Dermis lymphatic vessel endothelial cell (primary cell): Measurements from ENCODE around the gene EIPR1. TPM values are rescaled to one million over a fixed set of nuclear protein-coding genes. Genes with fewer than 3 reads are reported as not detected.

Source experiments
- total RNA-seq: library from RNA; depleted of rRNA; stranded (reverse); fragments of >200 nt; gene quantifications from 2 replicates; pipeline ENCODE4 v1.2.1, GENCODE V29; 2014

EIPR1 gene
- 22.5 and 25.0 TPM in 2 replicates for total RNA-seq

DNA sequence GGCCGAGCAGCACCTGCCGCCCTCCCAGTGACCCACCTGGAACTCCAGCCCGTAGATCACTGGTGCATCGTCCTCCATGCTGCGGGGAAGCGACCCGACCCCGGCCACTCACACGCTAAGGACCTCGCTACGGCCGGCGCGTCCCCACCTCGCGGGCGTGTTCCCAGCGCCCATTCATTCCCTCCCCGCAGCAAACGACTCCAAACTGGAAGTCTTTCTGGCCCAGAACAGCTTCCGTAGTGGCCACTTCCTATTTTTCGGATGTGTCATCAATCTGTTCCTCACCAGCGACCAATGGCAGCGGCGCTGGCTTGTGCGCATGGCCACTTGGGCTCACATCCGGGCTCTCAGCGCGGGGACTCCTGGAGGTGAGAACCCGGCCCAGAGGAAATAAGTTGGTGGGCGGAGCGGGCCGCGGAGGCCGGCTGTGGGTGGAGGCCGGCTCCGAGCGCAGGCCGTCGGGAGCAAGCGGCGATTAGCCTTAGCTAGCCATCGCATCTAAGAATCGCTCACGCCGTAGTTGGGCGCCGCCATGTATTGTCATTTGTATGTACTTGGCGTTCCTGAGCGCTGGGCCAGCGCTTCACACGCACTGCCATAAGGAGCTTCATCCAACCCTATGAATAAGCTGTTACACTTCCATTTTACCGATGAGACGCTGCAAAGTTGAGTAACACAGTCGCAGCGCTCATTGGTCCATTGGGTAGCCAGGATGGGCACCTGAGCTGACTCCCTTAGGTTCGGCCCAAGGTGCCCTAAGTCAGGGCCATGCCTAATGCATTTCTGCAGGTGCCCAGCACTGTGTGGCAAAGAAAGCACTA lies at the start of gene EIPR1:
Gene EIPR1, minus strand, starts transcription at position 207 of the 821 bp plus-strand sequence. Its CDS starts 129 bp downstream, at position 78.

DNA sequence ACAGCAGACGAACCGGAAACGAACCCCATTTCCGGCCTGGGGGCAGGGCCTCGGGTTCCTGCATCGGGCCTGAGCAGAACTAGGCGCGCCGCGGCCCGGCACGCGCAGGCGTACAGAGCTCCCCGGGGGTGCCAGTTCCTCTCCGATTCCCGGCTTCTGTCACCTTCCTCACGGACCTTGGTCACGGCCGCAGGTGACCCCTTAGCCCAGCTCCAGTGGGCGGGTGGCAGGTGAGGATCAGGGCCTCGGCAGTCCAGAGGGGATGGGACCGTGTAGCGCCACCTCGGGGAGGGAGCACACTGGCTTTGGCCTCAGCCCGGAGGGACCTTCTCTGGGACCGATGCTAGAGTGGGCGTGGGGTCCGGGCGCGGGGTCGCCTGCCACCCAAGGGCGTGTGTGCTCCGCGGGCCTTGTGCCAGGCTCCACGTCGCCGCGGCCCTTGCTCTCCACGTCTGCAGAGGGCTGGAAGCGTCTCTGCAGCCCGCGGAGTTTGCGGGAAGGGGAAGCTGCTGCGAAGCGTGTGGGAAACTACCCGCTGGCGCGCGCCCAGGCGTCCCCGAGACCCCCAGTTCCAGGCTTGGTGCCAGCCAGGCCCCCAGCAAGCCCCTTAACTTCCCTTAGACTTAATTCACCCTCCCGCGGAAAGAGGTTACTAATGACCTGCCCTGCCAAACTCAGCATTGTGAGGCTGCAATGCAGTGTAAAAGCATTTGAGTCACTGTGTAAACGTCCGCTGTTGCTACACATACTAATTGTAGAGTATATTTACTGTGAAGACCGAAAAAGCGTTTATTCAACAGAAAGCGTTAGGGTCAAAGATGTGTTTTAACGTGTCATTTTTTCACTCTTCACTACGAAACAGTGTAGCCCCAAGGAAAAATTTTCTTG lies 2.3 kb upstream of the EIPR1 start, which contains the start of gene TRAPPC12:
Gene TRAPPC12, plus strand, starts transcription at position 48 of the 888 bp plus-strand sequence. CDS start 7,930 bp downstream, outside the sequence.

Other genes starting within 250 kb of the EIPR1 start
- gene TRAPPC12, start 1.9 kb upstream of the EIPR1 start, total RNA-seq, result 35.4 and 39.3 TPM in 2 replicates
- 59.2 and 61.3 TPM in 2 replicates for gene ADI1, start 141.7 kb upstream of the EIPR1 start, total RNA-seq
- gene RNASEH1, start 180.5 kb upstream of the EIPR1 start, total RNA-seq, result 26.0 and 27.5 TPM in 2 replicates
- gene RPS7, start 197.4 kb upstream of the EIPR1 start, total RNA-seq, result 1,998 and 2,015 TPM in 2 replicates
- gene COLEC11, start 217.3 kb upstream of the EIPR1 start, total RNA-seq, result 0.43 and 0.65 TPM in 2 replicates